SK-N-SH treated with all-trans-retinoic acid at 6 μM for 48 hours (cell line): ENCODE measurements around the gene DYTN.

Experiments used
- ATAC-seq: fragments of 200-7000 bp; cut with Tn5 transposase; 3 replicates; pipeline ENCODE4 v1.9.1; 2020; ENCODE audit warnings: mild to moderate bottlenecking, moderate library complexity
- ARNTL ChIP-seq: fragments of 450-650 bp; formaldehyde crosslinking; IDR thresholded peaks from 2 replicates; pipeline ENCODE4 v1.5.0; 2020; ENCODE audit warnings: low read depth, mild to moderate bottlenecking, moderate library complexity, borderline replicate concordance
- BACH2 ChIP-seq: fragments of 250-450 bp; sonication (Bioruptor Pico); IDR thresholded peaks from 2 replicates; pipeline ENCODE4 v1.9.0; 2021; ENCODE audit warnings: mild to moderate bottlenecking, borderline replicate concordance
- CREB5 ChIP-seq: fragments of 250-450 bp; sonication (Bioruptor Pico); IDR thresholded peaks from 2 replicates; pipeline ENCODE4 v1.5.1; 2020; ENCODE audit warnings: low read depth, mild to moderate bottlenecking, moderate library complexity
- CSDC2 ChIP-seq: fragments of 250-450 bp; sonication (Bioruptor Pico); IDR thresholded peaks from 2 replicates; pipeline ENCODE4 v1.5.0; 2020; ENCODE audit warnings: mild to moderate bottlenecking, moderate library complexity
- CSRNP3 ChIP-seq: fragments of 250-450 bp; sonication (Bioruptor Pico); IDR thresholded peaks from 2 replicates; pipeline ENCODE4 v1.5.1; 2021; ENCODE audit warnings: mild to moderate bottlenecking, moderate library complexity
- ESRRG ChIP-seq: fragments of 250-450 bp; sonication (Bioruptor Pico); IDR thresholded peaks from 2 replicates; pipeline ENCODE4 v1.6.1; 2021; ENCODE audit warnings: mild to moderate bottlenecking
- GLIS3 ChIP-seq: fragments of 250-450 bp; sonication (Bioruptor Pico); IDR thresholded peaks from 2 replicates; pipeline ENCODE4 v1.5.0; 2020; ENCODE audit warnings: mild to moderate bottlenecking, moderate library complexity
- ISL1 ChIP-seq: fragments of 250-450 bp; sonication (Bioruptor Pico); IDR thresholded peaks from 2 replicates; pipeline ENCODE4 v2.1.2; 2022; ENCODE audit warnings: mild to moderate bottlenecking, moderate library complexity
- OSR1 ChIP-seq: fragments of 250-450 bp; sonication (Bioruptor Pico); IDR thresholded peaks from 2 replicates; pipeline ENCODE4 v1.8.0; 2022; ENCODE audit warnings: moderate library complexity, mild to moderate bottlenecking, inconsistent platforms
- PATZ1 ChIP-seq: fragments of 250-450 bp; sonication (Bioruptor Pico); IDR thresholded peaks from 2 replicates; pipeline ENCODE4 v1.8.0; 2020; ENCODE audit warnings: mild to moderate bottlenecking, moderate library complexity, borderline replicate concordance
- POU6F1 ChIP-seq: fragments of 250-450 bp; sonication (Bioruptor Pico); IDR thresholded peaks from 2 replicates; pipeline ENCODE4 v1.8.0; 2021; ENCODE audit warnings: low read depth, mild to moderate bottlenecking, moderate library complexity, borderline replicate concordance
- PPARA ChIP-seq: fragments of 250-450 bp; sonication (Bioruptor Pico); IDR thresholded peaks from 2 replicates; pipeline ENCODE4 v1.5.0; 2020; ENCODE audit warnings: mild to moderate bottlenecking, borderline replicate concordance
- RARB ChIP-seq: fragments of 250-450 bp; sonication (Bioruptor Pico); IDR thresholded peaks from 2 replicates; pipeline ENCODE4 v1.8.0; 2021; ENCODE audit warnings: mild to moderate bottlenecking, moderate library complexity
- SNAI2 ChIP-seq: fragments of 250-450 bp; sonication (Bioruptor Pico); IDR thresholded peaks from 2 replicates; pipeline ENCODE4 v1.5.0; 2020; ENCODE audit warnings: mild to moderate bottlenecking, moderate library complexity
- TCF4 ChIP-seq: fragments of 250-450 bp; sonication (Bioruptor Pico); IDR thresholded peaks from 2 replicates; pipeline ENCODE4 v1.8.0; 2021; ENCODE audit warnings: mild to moderate bottlenecking, moderate library complexity, borderline replicate concordance
- TOX ChIP-seq: fragments of 250-450 bp; sonication (Bioruptor Pico); IDR thresholded peaks from 2 replicates; pipeline ENCODE4 v1.8.0; 2021; ENCODE audit warnings: mild to moderate bottlenecking, moderate library complexity, borderline replicate concordance
- TSHZ2 ChIP-seq: fragments of 250-450 bp; sonication (Bioruptor Pico); IDR thresholded peaks from 2 replicates; pipeline ENCODE4 v1.5.0; 2020; ENCODE audit warnings: mild to moderate bottlenecking, moderate library complexity
- ZC3H10 ChIP-seq: fragments of 250-450 bp; sonication (Bioruptor Pico); IDR thresholded peaks from 2 replicates; pipeline ENCODE4 v1.5.1; 2021; ENCODE audit warnings: mild to moderate bottlenecking, moderate library complexity
- ZFP3 ChIP-seq: fragments of 250-450 bp; sonication (Bioruptor Pico); IDR thresholded peaks from 2 replicates; pipeline ENCODE4 v1.5.0; 2020; ENCODE audit warnings: mild to moderate bottlenecking, moderate library complexity
- ZFP30 ChIP-seq: fragments of 450-650 bp; formaldehyde crosslinking; IDR thresholded peaks from 2 replicates; pipeline ENCODE4 v1.5.0; 2022; ENCODE audit warnings: mild to moderate bottlenecking, moderate library complexity
- ZNF565 ChIP-seq: fragments of 450-650 bp; formaldehyde crosslinking; conservative IDR thresholded peaks from 2 replicates; pipeline ENCODE4 v1.5.0; 2020; ENCODE audit warnings: low read depth, mild to moderate bottlenecking, moderate library complexity
- ZNF70 ChIP-seq: fragments of 450-650 bp; formaldehyde crosslinking; IDR thresholded peaks from 2 replicates; pipeline ENCODE4 v1.5.0; 2020; ENCODE audit warnings: mild to moderate bottlenecking, moderate library complexity
- ZNF8 ChIP-seq: fragments of 450-650 bp; formaldehyde crosslinking; IDR thresholded peaks from 2 replicates; pipeline ENCODE4 v1.5.0; 2020; ENCODE audit warnings: mild to moderate bottlenecking, moderate library complexity

Gene DYTN

GRCh38 chr2:206642075-206643025 lies 75.8 kb downstream of the DYTN start, which contains the start of gene FAM237A:
Gene FAM237A, plus strand, starts transcription at chr2:206642487. Its CDS starts 1,750 bp downstream, at chr2:206644237.
- peak; percentile 89 for ATAC-seq
- TF ChIP-seq CSDC2 (CRISPR knock-in tag) (no peak), ZNF70 (CRISPR knock-in tag) (no peak), SNAI2 (no peak), POU6F1 (CRISPR knock-in tag) (no peak), RARB (CRISPR knock-in tag) (no peak), ZNF8 (CRISPR knock-in tag) (no peak), OSR1 (CRISPR knock-in tag) (no peak), ZNF565 (CRISPR knock-in tag) (no peak), ZC3H10 (CRISPR knock-in tag) (no peak), TSHZ2 (CRISPR knock-in tag) (no peak), TCF4 (no peak), ZFP30 (CRISPR knock-in tag) (no peak), CSRNP3 (no peak), ISL1 (CRISPR knock-in tag) (no peak), ARNTL (CRISPR knock-in tag) (no peak), TOX (CRISPR knock-in tag) (no peak), PPARA (CRISPR knock-in tag) (no peak)

GRCh38 chr2:206641226-206641625 lies 77.0 kb downstream of the DYTN start:
- ATAC-seq: no peak
- no peak for TF ChIP-seq ESRRG (CRISPR knock-in tag)
- no peak for TF ChIP-seq SNAI2
- TF ChIP-seq ARNTL (CRISPR knock-in tag): no peak
- TF ChIP-seq TCF4: no peak
- TF ChIP-seq, all 23 proteins: peak for 0

GRCh38 chr2:206639636-206640035 lies 78.6 kb downstream of the DYTN start:
- no peak for ATAC-seq
- TF ChIP-seq ZNF565 (CRISPR knock-in tag): no peak

- ATAC-seq: no peak
- TF ChIP-seq ARNTL (CRISPR knock-in tag) (no peak), OSR1 (CRISPR knock-in tag) (no peak), GLIS3 (CRISPR knock-in tag) (no peak), ZFP30 (CRISPR knock-in tag) (no peak), ZC3H10 (CRISPR knock-in tag) (no peak), CSRNP3 (no peak), CSDC2 (CRISPR knock-in tag) (no peak), ZNF565 (CRISPR knock-in tag) (no peak), SNAI2 (no peak), TOX (CRISPR knock-in tag) (no peak), ZFP3 (CRISPR knock-in tag) (no peak), CREB5 (CRISPR knock-in tag) (no peak), BACH2 (CRISPR knock-in tag) (no peak), ESRRG (CRISPR knock-in tag) (no peak), RARB (CRISPR knock-in tag) (no peak), ZNF8 (CRISPR knock-in tag) (no peak), PATZ1 (CRISPR knock-in tag) (no peak), PPARA (CRISPR knock-in tag) (no peak), TCF4 (no peak)
Observed at GRCh38 chr2:206635015-206635414, 83.2 kb downstream of the DYTN start.
